ENCODE measurements around the gene STARD3NL. TPM values are rescaled to one million over a fixed set of nuclear protein-coding genes. Genes with fewer than 3 reads are reported as not detected.
"Not testable (repeated sequence)": the region's sequence is repeated elsewhere in the genome, so short reads cannot be mapped to it uniquely, and the experiment has no call there.

STARD3NL gene
- total and polyA plus RNA-seq, 9 donors, result 24.4 to 50.1 (median 35.7) TPM

DNA sequence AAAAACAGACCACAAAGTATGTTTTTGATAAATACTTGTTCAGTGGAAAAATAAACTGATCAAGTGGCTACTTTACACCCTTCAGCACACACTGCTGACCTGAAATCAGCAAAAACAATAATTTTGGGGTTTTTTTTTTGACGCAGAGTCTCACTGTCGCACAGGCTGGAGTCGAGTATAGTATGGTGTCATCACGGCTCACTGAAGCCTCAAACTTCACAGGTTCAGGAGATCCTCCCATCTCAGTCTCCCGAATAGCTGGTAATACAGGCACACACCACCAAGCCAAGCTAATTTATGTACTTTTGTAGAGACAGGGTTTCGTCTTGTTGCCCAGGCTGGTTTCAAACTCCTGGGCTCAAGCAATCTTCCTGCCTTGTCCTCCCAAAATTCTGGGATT is 64.8 kb downstream of the STARD3NL start:
- WGBS, 3 donors, result 78 to 82% (median 82%) methylated on average over 6 of the region's 6 CpGs
- H3K9me3 ChIP-seq, result no peaks in the 10 kb centered on the region
- intact Hi-C loops (cut with DNase I), result no loop called here

DNA sequence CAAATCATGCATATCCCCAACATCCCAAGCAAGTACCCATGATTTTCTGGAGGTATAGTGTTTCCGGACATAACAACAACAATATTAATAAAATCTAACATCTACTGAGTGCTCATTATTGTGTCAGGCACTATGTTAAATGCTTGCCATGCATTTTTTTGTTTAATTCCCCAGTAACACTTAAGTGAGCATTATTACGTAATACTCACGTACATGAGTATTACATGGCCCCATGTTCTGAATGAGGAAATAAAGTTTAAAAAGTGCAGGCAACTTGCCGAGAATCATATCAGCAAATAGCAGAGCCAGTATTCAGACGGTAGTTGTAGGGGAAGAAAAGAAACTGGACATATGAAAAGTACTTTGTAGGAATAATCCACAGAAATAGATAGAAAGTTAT is 65.3 kb downstream of the STARD3NL start:
- H3K4me1 ChIP-seq (ENCODE audit: insufficient read depth); intact Hi-C loops (cut with DNase I); H3K27me3 ChIP-seq; DNase-seq; H3K9me3 ChIP-seq; H3K27ac ChIP-seq; H3K36me3 ChIP-seq; H3K4me3 ChIP-seq: not testable (repeated sequence)
- WGBS, 3 donors, result 50 to 55% (median 51%) methylated on average over 5 of the region's 5 CpGs

More for the DNA sequence above, 64.8 kb downstream of the STARD3NL start:
- DNase-seq, result no peak
- H3K27me3 ChIP-seq, result no peaks in the 10 kb centered on the region
- H3K36me3 ChIP-seq, result no peaks in the 10 kb centered on the region
- no peak overlapping the region for H3K27ac ChIP-seq
- H3K4me3 ChIP-seq, result no peak overlapping the region
- TF ChIP-seq EP300 (IDR thresholded peaks at IDR 0.05), result no peak
- no peaks in the 10 kb centered on the region for H3K4me1 ChIP-seq (ENCODE audit: insufficient read depth)

DNA sequence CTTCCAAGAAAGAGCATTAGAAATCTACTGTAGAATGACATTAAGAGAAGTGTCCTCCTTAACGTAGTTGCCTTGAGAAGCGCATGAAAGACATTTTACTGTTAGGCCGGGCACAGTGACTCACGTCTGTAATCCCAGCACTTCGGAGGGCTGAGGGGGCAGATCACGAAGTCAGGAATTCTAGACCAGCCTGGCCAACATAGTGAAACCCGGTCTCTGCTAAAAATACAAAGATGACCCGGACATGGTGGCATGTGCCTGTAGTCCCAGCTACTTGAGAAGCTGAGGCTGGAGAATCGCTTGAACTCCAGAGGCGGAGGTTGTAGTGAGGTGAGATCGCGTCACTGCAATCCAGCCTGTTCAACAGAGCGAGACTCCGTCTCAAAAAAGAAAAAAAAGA is 66.5 kb downstream of the STARD3NL start:
- Histone ChIP-seq H3K9me3 (no peaks in the 10 kb centered on the region), H3K27ac (no peak overlapping the region), H3K4me1 (ENCODE audit: insufficient read depth) (no peaks in the 10 kb centered on the region), H3K4me3 (no peak overlapping the region), H3K36me3 (no peaks in the 10 kb centered on the region), H3K27me3 (no peaks in the 10 kb centered on the region)
- DNase-seq, result no peak
- intact Hi-C loops (cut with DNase I), result no loop called here
- WGBS, 3 donors, result 88 to 95% (median 88%) methylated on average over 14 of the region's 14 CpGs
- TF ChIP-seq EP300 (IDR thresholded peaks at IDR 0.05), result no peak

DNA sequence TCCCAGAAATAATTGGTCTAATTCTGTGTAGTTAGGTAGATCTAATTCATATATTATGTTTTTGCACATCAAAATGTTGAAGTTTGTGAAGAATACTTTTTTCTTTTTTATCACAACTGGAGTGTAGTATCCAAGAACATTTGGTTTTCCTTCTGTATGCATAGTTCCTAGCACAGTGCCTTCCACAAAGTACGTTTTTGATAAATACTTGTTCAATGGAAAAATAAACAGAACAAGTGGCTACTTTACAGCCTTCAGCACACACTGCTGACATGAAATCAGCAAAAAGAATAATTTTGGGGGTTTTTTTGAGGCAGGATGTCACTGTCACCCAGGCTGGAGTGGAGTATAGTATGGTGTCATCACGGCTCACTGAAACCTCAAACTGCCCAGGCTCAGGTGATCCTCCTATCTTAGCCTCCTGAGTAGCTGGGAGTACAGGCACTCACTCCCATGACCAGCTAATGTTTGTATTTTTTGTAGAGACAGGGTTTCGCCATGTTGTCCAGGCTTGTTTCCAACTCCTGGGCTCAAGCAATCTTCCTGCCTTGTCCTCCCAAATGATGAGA is 67.4 kb downstream of the STARD3NL start:
- Histone ChIP-seq H3K4me3 (no peak overlapping the region), H3K4me1 (ENCODE audit: insufficient read depth) (no peaks in the 10 kb centered on the region), H3K27me3 (no peaks in the 10 kb centered on the region), H3K9me3 (no peaks in the 10 kb centered on the region), H3K27ac (no peak overlapping the region), H3K36me3 (no peaks in the 10 kb centered on the region)
- intact Hi-C loops (cut with DNase I), result no loop called here
- no peak for DNase-seq
- TF ChIP-seq POLR2A (IDR thresholded peaks at IDR 0.05) (no peak), EP300 (IDR thresholded peaks at IDR 0.05) (no peak)
- TF ChIP-seq, protein P1, sequence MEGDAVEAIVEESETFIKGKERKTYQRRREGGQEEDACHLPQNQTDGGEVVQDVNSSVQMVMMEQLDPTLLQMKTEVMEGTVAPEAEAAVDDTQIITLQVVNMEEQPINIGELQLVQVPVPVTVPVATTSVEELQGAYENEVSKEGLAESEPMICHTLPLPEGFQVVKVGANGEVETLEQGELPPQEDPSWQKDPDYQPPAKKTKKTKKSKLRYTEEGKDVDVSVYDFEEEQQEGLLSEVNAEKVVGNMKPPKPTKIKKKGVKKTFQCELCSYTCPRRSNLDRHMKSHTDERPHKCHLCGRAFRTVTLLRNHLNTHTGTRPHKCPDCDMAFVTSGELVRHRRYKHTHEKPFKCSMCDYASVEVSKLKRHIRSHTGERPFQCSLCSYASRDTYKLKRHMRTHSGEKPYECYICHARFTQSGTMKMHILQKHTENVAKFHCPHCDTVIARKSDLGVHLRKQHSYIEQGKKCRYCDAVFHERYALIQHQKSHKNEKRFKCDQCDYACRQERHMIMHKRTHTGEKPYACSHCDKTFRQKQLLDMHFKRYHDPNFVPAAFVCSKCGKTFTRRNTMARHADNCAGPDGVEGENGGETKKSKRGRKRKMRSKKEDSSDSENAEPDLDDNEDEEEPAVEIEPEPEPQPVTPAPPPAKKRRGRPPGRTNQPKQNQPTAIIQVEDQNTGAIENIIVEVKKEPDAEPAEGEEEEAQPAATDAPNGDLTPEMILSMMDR (IDR thresholded peaks at IDR 0.05), result no peak
- 39 to 74% (median 67%) methylated on average over 3 of the region's 3 CpGs for WGBS, 3 donors

DNA sequence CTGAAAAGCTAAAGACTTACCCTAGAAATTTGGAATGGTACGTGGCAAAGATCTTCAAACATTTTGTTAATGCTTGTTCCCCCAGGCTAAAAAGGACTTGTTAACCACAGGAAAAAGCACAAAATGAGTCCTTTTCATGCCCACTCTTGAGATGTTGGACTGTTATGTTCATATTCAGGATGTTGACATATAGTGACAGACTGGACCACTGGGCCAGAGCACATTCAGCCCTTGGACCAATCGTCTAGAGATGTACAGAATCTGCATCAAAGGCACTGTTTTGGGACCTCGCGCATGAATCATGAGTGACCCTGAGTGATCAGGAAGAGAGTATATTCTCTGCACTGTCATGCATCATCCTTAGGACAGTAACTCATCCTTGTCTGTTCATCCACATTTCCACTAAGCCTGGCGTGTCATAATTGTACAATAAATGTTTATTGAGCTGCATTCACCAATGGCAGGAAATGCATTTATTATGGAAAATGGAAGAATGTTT is 70.1 kb downstream of the STARD3NL start:
- H3K27me3 ChIP-seq, result no peaks in the 10 kb centered on the region
- no peaks in the 10 kb centered on the region for H3K9me3 ChIP-seq
- no peak for DNase-seq
- no peak overlapping the region for H3K27ac ChIP-seq
- H3K4me3 ChIP-seq, result no peak overlapping the region
- H3K4me1 ChIP-seq (ENCODE audit: insufficient read depth), result no peaks in the 10 kb centered on the region
- intact Hi-C loops (cut with DNase I), result no loop called here
- H3K36me3 ChIP-seq, result no peaks in the 10 kb centered on the region
- TF ChIP-seq, protein P1 (IDR thresholded peaks at IDR 0.05), result no peak
- TF ChIP-seq EP300 (IDR thresholded peaks at IDR 0.05) (no peak), POLR2A (IDR thresholded peaks at IDR 0.05) (no peak)
- WGBS, 3 donors, result 93 to 94% (median 93%) methylated on average over 5 of the region's 5 CpGs

DNA sequence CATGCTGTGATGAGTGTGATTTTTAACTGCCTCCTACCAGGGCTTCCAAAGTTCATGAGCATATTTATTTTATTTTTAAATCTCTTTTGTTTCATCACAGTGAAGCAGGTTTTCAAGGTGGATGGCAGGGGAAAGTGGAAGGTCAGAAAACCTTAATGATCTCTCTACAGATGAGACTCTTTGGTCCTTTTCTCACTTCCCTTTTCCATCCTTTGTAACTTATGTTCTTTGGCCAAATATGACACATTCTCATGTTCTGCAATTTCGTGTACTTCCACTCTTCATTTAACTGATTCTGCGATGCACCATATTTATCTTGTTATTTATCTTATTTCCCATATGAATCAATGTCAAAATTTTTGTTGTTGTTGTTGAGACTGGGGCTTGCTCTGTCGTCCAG is 71.8 kb downstream of the STARD3NL start:
- H3K9me3 ChIP-seq; H3K4me3 ChIP-seq; DNase-seq; H3K36me3 ChIP-seq; H3K27ac ChIP-seq; intact Hi-C loops (cut with DNase I); H3K4me1 ChIP-seq (ENCODE audit: insufficient read depth); H3K27me3 ChIP-seq: not testable (repeated sequence)
- 74 to 79% (median 74%) methylated on average over 3 of the region's 3 CpGs for WGBS, 3 donors
